ENCODE data around the gene EMC10.
A peak's percentile ranks its signal among the peaks of the same experiment; 100 is the strongest.

EMC10 gene

DNA sequence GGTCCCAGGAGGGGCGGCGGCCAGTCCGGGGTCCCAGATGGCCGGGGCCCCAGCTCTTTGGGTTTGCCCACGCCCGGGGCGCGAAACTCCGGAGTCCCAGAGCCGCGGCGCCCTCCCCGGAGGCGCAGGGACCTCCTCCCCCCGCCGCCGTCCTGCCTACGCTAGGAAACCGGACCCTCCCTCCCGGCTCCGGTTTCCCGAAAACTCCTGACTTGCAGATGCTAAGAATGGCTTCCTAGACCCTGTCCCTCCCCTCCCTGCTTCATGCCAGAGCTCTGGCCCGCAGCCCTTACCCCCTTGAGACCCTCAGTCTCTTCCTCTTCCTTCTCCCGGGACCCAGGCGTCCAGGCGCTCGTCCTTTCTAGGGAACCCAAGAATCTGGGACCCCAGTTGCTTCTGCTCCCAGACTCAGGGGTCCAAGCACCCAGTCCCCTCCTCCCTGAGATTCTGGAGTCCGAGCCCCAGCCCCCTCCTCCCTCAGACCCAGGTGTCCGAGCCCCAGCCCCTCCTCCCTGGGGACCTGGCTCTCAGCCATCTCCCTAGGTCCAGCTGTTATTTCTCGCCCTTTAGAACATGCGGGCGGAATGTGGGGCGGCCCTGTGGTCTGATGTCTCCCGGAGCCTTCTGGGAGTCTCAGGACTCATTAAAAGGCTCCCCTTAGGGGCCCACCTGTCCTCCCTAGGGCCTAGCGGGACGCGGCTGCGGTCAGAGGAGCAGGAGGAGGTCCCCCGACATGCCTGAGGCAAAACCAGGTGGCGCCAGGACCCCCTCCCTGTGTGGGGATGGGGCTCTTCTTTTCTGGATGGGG is 43.9 kb upstream of the EMC10 start, which contains the start of gene MYBPC2:
Gene MYBPC2 (plus strand): TSS at position 672 of the 808 bp plus-strand sequence. CDS start 62 bp downstream, at position 734.
- H3K27ac ChIP-seq (ENCODE audit: low read depth, low read length), result peak within 1 kb of the TSS; percentile 96

DNA sequence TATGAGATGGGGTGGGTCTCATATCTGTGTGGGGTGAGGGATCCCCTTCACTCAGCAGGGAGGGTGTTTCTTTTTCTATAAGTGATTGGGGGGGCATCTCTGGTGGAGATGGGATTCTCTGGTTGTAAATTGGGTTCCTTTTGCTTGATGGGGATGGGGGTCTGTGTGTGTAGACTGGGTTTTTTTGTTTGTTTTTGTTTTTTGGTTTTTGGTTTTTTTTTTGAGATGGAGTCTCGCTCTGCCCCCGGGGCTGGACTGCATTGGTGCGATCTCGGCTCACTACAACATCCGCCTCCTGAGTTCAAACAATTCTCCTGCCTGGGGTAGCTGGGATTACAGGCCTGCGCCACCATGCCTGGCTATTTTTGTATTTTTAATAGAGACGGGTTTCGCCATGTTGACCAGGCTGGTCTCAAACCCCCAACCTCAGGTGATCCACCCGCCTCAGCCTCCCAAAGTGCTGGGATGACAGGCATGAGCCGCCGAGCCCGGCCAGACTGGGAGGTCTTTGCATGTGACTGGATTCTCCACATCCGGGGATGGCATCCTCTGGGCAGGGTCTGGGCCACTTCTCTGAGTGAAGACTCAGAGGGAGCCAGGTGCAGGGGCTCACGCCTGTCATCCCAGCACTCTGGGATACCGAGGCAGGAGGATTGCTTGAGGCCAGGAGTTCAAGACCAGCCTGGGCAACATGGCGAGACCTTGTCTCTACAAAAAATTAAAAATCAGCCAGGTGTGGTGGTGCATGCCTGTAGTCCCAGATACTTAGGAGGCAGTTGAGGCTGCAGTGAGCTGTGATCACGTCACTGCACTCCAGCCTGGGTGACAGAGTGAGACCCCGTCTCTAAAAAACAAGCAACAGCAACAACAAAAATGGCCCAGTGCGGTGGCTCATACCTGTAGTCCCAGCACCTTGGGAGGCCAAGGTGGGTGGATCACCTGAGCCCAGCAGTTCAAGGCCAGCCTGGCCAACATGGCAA is 42.8 kb upstream of the EMC10 start:
- peaks cover 43% of the 10 kb centered on the region for H3K36me3 ChIP-seq (ENCODE audit: control insufficient read depth, low read length)
- peak overlapping the region; percentile 80 for H3K4me3 ChIP-seq (ENCODE audit: low read length)
- no peaks in the 10 kb centered on the region for H3K27me3 ChIP-seq (ENCODE audit: control insufficient read depth, low read length)
- H3K9me2 ChIP-seq (replicated peaks; ENCODE audit: control insufficient read depth, low read length), result no peaks in the 10 kb centered on the region
- peaks cover 12% of the 10 kb centered on the region for H3K79me2 ChIP-seq (ENCODE audit: control insufficient read depth, low read length)
- no peaks in the 10 kb centered on the region for H4K20me1 ChIP-seq (ENCODE audit: control insufficient read depth, insufficient read depth, low read depth, low read length)
- peaks cover 44% of the 10 kb centered on the region for H3F3A ChIP-seq (ENCODE audit: control insufficient read depth, insufficient read depth)
- H3K9me3 ChIP-seq (ENCODE audit: control insufficient read depth, insufficient read depth, low read length), result no peaks in the 10 kb centered on the region
- H3K4me2 ChIP-seq (ENCODE audit: low read length), result peak overlapping the region; percentile 84
- H3K27ac ChIP-seq (ENCODE audit: low read depth, low read length), result peak overlapping the region; percentile 96
- TF ChIP-seq, protein P1, sequence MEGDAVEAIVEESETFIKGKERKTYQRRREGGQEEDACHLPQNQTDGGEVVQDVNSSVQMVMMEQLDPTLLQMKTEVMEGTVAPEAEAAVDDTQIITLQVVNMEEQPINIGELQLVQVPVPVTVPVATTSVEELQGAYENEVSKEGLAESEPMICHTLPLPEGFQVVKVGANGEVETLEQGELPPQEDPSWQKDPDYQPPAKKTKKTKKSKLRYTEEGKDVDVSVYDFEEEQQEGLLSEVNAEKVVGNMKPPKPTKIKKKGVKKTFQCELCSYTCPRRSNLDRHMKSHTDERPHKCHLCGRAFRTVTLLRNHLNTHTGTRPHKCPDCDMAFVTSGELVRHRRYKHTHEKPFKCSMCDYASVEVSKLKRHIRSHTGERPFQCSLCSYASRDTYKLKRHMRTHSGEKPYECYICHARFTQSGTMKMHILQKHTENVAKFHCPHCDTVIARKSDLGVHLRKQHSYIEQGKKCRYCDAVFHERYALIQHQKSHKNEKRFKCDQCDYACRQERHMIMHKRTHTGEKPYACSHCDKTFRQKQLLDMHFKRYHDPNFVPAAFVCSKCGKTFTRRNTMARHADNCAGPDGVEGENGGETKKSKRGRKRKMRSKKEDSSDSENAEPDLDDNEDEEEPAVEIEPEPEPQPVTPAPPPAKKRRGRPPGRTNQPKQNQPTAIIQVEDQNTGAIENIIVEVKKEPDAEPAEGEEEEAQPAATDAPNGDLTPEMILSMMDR (IDR thresholded peaks at IDR 0.05; ENCODE audit: low read depth, low read length, poor library complexity, severe bottlenecking), result no peak
- no peak for TF ChIP-seq EZH2phosphoT487 (IDR thresholded peaks at IDR 0.05; ENCODE audit: borderline replicate concordance, low read length)
- H3K4me1 ChIP-seq (ENCODE audit: control insufficient read depth, low read length), result peaks cover 72% of the 10 kb centered on the region

More for the DNA sequence above, 43.9 kb upstream of the EMC10 start, which contains the start of gene MYBPC2:
- H3K27me3 ChIP-seq (ENCODE audit: control insufficient read depth, low read length), result no peaks in the 10 kb centered on the region
- no peaks in the 10 kb centered on the region for H3K9me2 ChIP-seq (replicated peaks; ENCODE audit: control insufficient read depth, low read length)
- peaks cover 43% of the 10 kb centered on the region for H3K36me3 ChIP-seq (ENCODE audit: control insufficient read depth, low read length)
- peak within 1 kb of the TSS; percentile 80 for H3K4me3 ChIP-seq (ENCODE audit: low read length)
- H3K4me1 ChIP-seq (ENCODE audit: control insufficient read depth, low read length), result peaks cover 82% of the 10 kb centered on the region
- TF ChIP-seq EZH2phosphoT487 (IDR thresholded peaks at IDR 0.05; ENCODE audit: borderline replicate concordance, low read length), result no peak
- TF ChIP-seq, protein P1 (IDR thresholded peaks at IDR 0.05; ENCODE audit: low read depth, low read length, poor library complexity, severe bottlenecking), result no peak
- peaks cover 55% of the 10 kb centered on the region for H3F3A ChIP-seq (ENCODE audit: control insufficient read depth, insufficient read depth)
- H3K9me3 ChIP-seq (ENCODE audit: control insufficient read depth, insufficient read depth, low read length), result no peaks in the 10 kb centered on the region
- H4K20me1 ChIP-seq (ENCODE audit: control insufficient read depth, insufficient read depth, low read depth, low read length), result no peaks in the 10 kb centered on the region
- peaks cover 12% of the 10 kb centered on the region for H3K79me2 ChIP-seq (ENCODE audit: control insufficient read depth, low read length)
- H3K4me2 ChIP-seq (ENCODE audit: low read length), result peak within 1 kb of the TSS; percentile 84

DNA sequence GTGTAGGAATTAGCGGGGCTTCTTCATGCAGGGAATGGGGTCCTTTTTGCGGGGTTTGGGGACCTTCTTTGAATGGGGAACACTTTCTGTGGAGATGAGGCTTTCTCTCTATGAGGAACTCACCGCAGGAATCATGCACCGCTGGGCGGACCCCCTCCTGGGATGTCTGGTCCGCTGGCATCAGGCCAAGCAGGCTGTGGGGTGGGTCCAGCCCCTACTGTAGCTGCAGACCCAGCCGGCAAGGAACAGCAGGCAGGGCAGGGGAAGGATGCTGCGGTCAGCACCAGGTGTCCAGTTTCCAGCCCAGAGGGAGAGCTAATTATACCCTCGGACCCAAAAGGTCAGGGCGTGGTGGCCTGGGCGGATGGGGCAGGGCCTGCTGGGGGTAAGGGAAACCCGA is 41.8 kb upstream of the EMC10 start:
- Histone ChIP-seq H3K4me3 (ENCODE audit: low read length) (peak overlapping the region; percentile 80), H3K79me2 (ENCODE audit: control insufficient read depth, low read length) (peaks cover 12% of the 10 kb centered on the region), H3K9me2 (replicated peaks; ENCODE audit: control insufficient read depth, low read length) (no peaks in the 10 kb centered on the region), H4K20me1 (ENCODE audit: control insufficient read depth, insufficient read depth, low read depth, low read length) (no peaks in the 10 kb centered on the region), H3K4me2 (ENCODE audit: low read length) (peak overlapping the region; percentile 84), H3K9me3 (ENCODE audit: control insufficient read depth, insufficient read depth, low read length) (no peaks in the 10 kb centered on the region), H3K27me3 (ENCODE audit: control insufficient read depth, low read length) (no peaks in the 10 kb centered on the region), H3K36me3 (ENCODE audit: control insufficient read depth, low read length) (peaks cover 36% of the 10 kb centered on the region), H3K27ac (ENCODE audit: low read depth, low read length) (peak overlapping the region; percentile 96), H3K4me1 (ENCODE audit: control insufficient read depth, low read length) (peaks cover 61% of the 10 kb centered on the region), H3F3A (ENCODE audit: control insufficient read depth, insufficient read depth) (peaks cover 35% of the 10 kb centered on the region)
- TF ChIP-seq, protein P1 (IDR thresholded peaks at IDR 0.05; ENCODE audit: low read depth, low read length, poor library complexity, severe bottlenecking), result no peak
- no peak for TF ChIP-seq EZH2phosphoT487 (IDR thresholded peaks at IDR 0.05; ENCODE audit: borderline replicate concordance, low read length)
